HG03066 (cell line): ENCODE results near the gene RHOXF2B.
"Not testable (repeated sequence)": the region's sequence is repeated elsewhere in the genome, so short reads cannot be mapped to it uniquely, and the experiment has no call there.

Experiments used
- ATAC-seq: cut with Tn5 transposase; IDR thresholded peaks from one replicate; pipeline ENCODE4 v1.9.1; 2021; ENCODE audit warnings: low read depth; ENCODE audit not compliant: unreplicated experiment

Gene RHOXF2B

DNA sequence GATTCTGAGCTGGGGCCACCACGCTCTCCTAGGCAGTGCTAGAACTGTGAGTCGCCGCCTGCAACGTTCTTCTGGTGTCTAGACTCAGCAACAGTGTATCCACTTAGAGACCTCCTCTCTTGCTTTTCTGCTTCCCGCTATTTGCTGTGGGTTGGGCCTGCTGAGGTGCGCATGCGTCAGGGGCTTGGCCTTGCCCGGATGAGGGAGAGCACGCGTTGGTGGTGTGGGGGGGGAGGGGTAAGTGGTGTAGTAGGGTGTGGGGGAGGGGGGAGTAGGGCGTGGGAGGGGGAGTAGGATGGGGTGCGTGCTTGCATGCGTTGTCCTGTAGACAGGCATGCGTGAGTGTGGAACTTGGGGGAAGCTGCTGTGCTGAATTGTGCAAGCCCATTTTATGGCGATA is at the start of gene RHOXF2B:
RHOXF2B (minus strand) TSS at position 101 of the 400 bp plus-strand sequence. CDS start 138 bp downstream, outside the sequence.
- ATAC-seq = not testable (repeated sequence)

DNA sequence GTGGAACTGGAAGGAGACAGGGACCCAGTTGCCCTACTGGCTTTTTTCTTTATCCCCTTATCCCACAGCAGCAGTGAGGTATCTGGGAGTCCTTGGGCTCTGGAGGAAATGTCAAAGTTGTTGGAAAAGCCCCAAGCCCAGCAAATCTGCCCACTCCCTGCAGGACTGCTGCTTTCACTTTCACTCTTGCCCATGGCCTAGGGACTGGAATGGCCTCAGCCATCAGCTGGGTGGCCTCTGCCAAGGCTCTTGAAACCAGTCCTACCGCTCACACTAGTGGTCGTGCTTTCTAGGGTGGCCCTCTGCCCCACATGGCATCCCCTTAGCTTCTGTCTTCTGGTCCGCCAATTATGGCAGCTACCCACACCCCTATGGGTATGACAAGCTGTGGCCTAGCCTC is 48.0 kb upstream of the RHOXF2B start:
- ATAC-seq = no peak

DNA sequence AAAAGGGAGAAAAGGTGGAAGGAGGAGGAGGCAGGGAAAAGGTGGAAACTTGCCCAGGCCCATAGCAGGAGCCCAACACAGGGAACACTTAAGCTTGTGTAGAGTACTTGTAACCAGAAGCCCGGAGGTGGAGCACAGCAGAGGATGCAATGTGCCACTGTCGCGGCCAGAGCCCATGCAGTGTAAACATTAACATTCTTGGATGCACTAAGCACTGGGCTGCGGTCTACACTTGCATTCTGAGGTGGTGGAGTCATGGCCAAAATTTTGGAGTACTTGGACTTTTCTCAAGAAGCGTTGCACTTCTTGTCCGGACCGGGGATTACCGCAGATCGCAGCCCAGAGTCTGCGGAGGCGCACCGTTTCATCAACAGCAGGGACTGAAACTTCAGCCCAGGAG is 42.7 kb upstream of the RHOXF2B start:
- ATAC-seq = no peak

DNA sequence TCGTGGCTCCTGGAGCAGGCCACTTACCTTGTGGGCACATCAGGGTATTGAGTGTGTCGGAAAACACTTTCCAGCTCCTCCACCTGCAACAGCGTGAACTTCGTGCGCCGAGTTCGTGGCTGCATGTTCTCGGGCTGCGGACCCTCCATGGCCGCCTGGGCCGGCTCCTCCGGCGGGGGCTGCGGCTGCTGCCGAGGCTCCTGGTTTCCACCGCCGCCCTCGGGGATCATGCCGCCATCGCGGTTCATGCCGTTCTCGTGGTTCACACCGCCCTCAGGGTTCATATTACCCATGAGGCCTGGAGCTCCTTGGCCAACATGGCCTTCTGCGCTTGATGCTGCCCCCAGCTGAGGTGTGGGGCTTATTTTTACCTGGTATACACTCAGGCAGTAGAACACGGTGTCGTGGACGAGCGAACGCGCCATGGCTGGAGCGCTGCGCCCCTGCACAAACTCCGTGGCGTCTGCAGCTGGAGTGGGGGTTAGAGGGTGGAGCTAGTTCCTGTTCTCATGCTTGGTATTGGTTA is 38.0 kb upstream of the RHOXF2B start, which contains the start of gene RHOXF1:
RHOXF1 (minus strand) TSS at position 476 of the 526 bp plus-strand sequence; CDS start at position 425, 51 bp downstream.
- ATAC-seq = no peak

DNA sequence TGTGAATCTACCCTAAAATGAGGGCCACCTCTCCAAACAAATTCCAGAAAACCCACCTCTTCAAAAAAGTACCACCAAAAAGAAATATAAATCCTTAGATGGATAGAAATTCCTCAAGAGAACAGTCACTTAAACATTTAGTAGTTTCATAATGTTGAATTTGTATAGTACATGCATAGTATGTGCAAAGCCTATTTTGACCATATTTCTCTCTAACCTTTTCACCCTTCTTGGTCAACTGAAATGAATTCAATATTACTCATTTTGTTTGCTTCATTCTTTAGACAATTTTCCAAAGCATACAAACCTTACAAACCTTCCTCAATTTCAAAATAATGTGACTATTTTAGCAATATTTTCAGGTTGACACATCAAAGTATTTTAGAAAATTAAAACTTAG is 34.1 kb upstream of the RHOXF2B start:
- no peak for ATAC-seq

DNA sequence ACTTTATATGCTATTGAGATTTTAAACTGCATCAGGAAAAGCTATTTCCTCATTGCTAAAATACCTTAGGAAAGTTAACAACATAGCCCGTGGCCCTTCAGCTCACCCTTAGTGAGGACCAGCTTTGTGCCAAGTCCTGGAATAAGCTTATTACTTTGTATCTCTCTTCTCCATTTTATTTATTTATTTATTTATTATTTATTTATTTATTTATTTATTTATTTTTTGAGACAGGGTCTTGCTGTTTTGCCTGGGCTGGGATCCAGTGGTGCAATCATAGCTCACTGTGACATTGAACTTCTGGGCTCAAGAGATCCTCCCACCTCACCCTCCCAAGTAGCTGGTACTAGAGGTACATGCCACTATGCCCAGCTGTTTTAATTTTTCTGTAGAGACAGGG is 31.9 kb upstream of the RHOXF2B start:
- ATAC-seq = no peak

GRCh38 chrX:120104707-120105106 is 27.2 kb upstream of the RHOXF2B start:
- ATAC-seq = not testable (repeated sequence)

DNA sequence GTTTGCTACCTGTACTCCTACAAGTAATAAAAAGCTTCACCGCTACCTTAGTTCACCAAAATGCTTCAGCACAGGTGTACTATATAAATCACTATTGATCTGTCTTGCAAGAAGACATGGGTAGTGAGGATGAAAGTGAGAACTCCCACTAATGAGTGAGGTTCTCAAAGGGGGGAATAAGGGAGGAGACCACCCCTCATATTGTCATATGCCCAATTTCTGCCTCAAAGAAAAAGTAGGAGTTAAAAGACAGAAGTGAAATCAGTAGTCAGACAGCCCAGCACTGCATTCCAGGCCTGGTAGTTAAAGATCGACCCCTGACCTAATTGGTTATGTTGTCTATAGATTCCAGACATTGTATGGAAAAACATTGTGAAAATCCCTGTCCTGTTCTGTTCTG is 23.6 kb upstream of the RHOXF2B start:
- ATAC-seq = not testable (repeated sequence)

- no peak for ATAC-seq
Observed at GRCh38 chrX:120090208-120090607, 12.7 kb upstream of the RHOXF2B start.

- no peak for ATAC-seq
Observed at GRCh38 chrX:120087289-120088017, 10.0 kb upstream of the RHOXF2B start.

GRCh38 chrX:120085553-120086185 is 8.2 kb upstream of the RHOXF2B start:
- ATAC-seq = not testable (repeated sequence)

DNA sequence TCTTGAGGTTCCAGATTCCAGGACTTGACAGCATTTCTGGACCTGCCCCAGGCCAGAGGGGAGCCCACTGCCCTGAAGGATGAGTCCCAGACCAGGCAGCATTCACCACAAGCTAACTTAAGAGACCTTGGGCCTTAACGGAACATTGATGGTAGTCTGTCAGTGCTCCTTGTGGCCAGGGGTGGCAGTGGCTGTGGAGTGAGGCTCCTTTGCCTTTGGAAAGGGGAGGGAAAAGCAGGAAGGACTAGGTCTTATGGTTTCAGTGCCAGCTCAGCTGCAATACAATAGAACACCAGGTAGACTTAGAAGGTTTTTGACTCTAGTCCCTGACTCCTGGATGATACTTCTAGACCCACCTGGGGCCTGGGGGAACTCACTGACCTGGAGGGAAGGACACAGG is 11.3 kb downstream of the RHOXF2B start:
- ATAC-seq = not testable (repeated sequence)

GRCh38 chrX:120042712-120043111 is 34.8 kb downstream of the RHOXF2B start:
- ATAC-seq = not testable (repeated sequence)

- peak; percentile 81 for ATAC-seq
Observed at GRCh38 chrX:120042247-120042646, 35.2 kb downstream of the RHOXF2B start.

GRCh38 chrX:120040176-120040575 is 37.3 kb downstream of the RHOXF2B start:
- not testable (repeated sequence) for ATAC-seq

DNA sequence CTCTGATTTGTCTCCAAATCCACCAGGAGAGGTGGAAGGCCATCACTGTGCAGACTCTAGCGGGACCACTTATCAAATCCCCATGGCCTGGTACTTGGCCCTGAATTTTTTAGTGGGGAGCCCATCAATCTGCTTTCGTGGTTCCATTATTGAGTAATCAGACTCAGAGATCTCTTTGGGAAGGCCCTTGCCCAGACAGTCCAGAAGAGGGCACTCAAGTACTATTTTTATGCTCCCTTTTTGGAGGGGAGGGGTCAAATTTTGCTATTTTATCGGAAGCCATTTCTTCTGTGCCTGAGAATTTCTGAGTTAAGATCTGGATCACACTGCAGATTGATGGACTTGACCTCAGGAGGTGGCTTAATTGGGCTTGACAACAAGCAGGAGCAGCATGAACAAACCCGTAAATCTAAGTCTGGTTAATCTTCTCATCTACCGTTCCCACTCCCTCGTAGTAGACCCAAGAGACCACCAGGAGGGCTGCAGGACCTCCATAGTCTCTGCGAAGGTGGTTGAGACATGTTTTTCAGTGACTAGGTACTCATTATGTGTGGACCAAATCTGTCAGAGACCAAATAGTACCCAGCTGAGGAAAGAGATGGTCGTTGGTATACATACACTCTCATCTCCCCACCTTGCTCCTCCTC is 38.3 kb downstream of the RHOXF2B start:
- ATAC-seq = not testable (repeated sequence)

- no peak for ATAC-seq
Observed at GRCh38 chrX:120036704-120037103, 40.8 kb downstream of the RHOXF2B start.

DNA sequence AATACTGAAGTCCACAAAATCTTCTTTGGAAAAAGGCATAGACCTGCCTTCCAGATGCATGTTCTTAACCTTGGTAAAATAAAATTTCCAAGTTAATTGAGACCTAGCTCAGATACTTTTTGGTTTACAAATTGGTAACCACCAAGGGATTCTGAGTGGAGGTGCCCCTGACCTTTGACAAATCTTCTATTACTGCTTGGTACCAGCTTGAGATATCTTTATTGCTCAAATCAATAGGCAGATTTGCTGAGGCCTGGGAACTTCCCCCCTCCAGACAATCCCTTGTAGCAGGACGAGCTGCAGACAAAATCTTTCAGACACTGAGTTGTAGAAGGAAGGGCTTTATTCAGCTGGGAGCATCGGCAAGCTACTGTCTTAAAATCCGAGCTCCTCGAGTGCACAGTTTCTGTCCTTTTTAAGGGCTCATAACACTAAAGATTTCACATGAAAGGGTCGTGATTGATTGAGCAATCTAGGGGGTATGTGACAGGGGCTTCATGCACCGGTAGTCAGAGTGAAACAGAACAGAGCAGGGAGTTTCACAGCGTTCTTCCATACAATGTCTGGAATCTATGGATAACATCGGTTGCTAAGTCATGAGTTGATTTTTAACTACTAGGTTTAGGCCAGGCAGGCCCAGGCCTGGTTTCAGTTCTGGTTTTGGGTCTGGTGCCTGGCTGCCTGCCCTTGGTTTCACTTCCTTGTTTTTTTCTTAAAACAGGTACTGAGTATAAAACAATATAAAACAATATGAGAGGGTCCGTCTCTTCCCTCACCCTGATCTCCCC is 41.8 kb downstream of the RHOXF2B start:
- peak; percentile 91 for ATAC-seq

- ATAC-seq = no peak
Observed at GRCh38 chrX:120029354-120029753, 48.1 kb downstream of the RHOXF2B start.

- no peak for ATAC-seq
Observed at GRCh38 chrX:120023259-120023658, 54.2 kb downstream of the RHOXF2B start.
